Large intestine (tissue), 12 donors: ENCODE measurements around the gene LRMDA. TPM values are rescaled to one million over a fixed set of nuclear protein-coding genes. Genes with fewer than 3 reads are reported as not detected.

Experiments
- DNase-seq, 2 donors: peaks; one replicate each; pipeline versions ENCODE4 v3.0.0 to v3.0.0-alpha.2; 2013
- H3K27ac ChIP-seq: one replicate; pipeline ENCODE4 v1.5.1; 2013; ENCODE audit warnings: low read length
- H3K27me3 ChIP-seq: 2 replicates; pipeline ENCODE4 v1.6.1; 2013; ENCODE audit warnings: low read length; ENCODE audit not compliant: control insufficient read depth, insufficient read depth
- H3K36me3 ChIP-seq: 2 replicates; pipeline ENCODE4 v1.6.1; 2013; ENCODE audit warnings: low read length; ENCODE audit not compliant: control insufficient read depth, insufficient read depth
- H3K4me1 ChIP-seq: one replicate; pipeline ENCODE4 v1.6.1; 2013; ENCODE audit warnings: low read length; ENCODE audit not compliant: control insufficient read depth, insufficient read depth
- H3K4me3 ChIP-seq: one replicate; pipeline ENCODE4 v1.5.1; 2013; ENCODE audit warnings: low read length
- H3K9me3 ChIP-seq: one replicate; pipeline ENCODE4 v1.6.1; 2013; ENCODE audit warnings: mild to moderate bottlenecking, low read depth, low read length, moderate library complexity; ENCODE audit not compliant: control insufficient read depth
- WGBS: methylation state at CpG from one replicate; pipeline ENCODE4 v1.1.5; 2013; ENCODE audit warnings: low lambda C conversion rate; ENCODE audit not compliant: insufficient coverage; 5-methylcytosine and 5-hydroxymethylcytosine counted together
- long read RNA-seq, 11 donors: transcript quantifications; one replicate each; lab custom pipeline, GENCODE V29; 2026
- polyA plus RNA-seq: library from polyadenylated mRNA; unstranded; fragments of 120-200 nt; gene quantifications from one replicate; pipeline ENCODE4 v1.2.1, GENCODE V29; 2013

The LRMDA gene
- polyA plus RNA-seq, result 5.3 TPM
- long read RNA-seq, donor 1, transcript LRMDA-216 (3 exons, 393 nt), result major isoform, 7 of 7 reads
- long read RNA-seq, donor 1, partial matches to known transcripts, result 0 of 7 reads
- long read RNA-seq, donor 1, other reads (novel, unspliced or antisense), result 0 of 7 reads
- long read RNA-seq, donor 2, transcript LRMDA-216 (3 exons, 393 nt), result major isoform, 7 of 18 reads
- long read RNA-seq, donor 2, partial matches to known transcripts, result 11 of 18 reads
- long read RNA-seq, donor 2, other reads (novel, unspliced or antisense), result 0 of 18 reads
- long read RNA-seq, donor 3, result 0 reads
- long read RNA-seq, donor 4, partial matches to known transcripts, result 0 of 1 reads
- long read RNA-seq, donor 4, other reads (novel, unspliced or antisense), result 0 of 1 reads
- long read RNA-seq, donor 5, partial matches to known transcripts, result 0 of 1 reads
- long read RNA-seq, donor 5, other reads (novel, unspliced or antisense), result 0 of 1 reads
- long read RNA-seq, donor 6, transcript LRMDA-216 (3 exons, 393 nt), result major isoform, 5 of 5 reads
- long read RNA-seq, donor 6, partial matches to known transcripts, result 0 of 5 reads
- long read RNA-seq, donor 6, other reads (novel, unspliced or antisense), result 0 of 5 reads
- long read RNA-seq, donor 7, partial matches to known transcripts, result 0 of 2 reads
- long read RNA-seq, donor 7, other reads (novel, unspliced or antisense), result 0 of 2 reads
- long read RNA-seq, donor 8, transcript LRMDA-216 (3 exons, 393 nt), result major isoform, 5 of 5 reads
- long read RNA-seq, donor 8, partial matches to known transcripts, result 0 of 5 reads
- long read RNA-seq, donor 8, other reads (novel, unspliced or antisense), result 0 of 5 reads
- long read RNA-seq, donor 9, transcript LRMDA-216 (3 exons, 393 nt), result major isoform, 8 of 8 reads
- long read RNA-seq, donor 9, partial matches to known transcripts, result 0 of 8 reads
- long read RNA-seq, donor 9, other reads (novel, unspliced or antisense), result 0 of 8 reads
- long read RNA-seq, donor 10, transcript LRMDA-216 (3 exons, 393 nt), result major isoform, 7 of 7 reads
- long read RNA-seq, donor 10, partial matches to known transcripts, result 0 of 7 reads
- long read RNA-seq, donor 10, other reads (novel, unspliced or antisense), result 0 of 7 reads
- long read RNA-seq, donor 11, partial matches to known transcripts, result 0 of 3 reads
- long read RNA-seq, donor 11, other reads (novel, unspliced or antisense), result 0 of 3 reads

GRCh38 chr10:75431180-75432111 is at the start of gene LRMDA:
TSS of gene LRMDA (plus strand) at chr10:75431624.
- Histone ChIP-seq H3K4me1 (peaks cover 34% of the 10 kb centered on the region), H3K9me3 (no peaks in the 10 kb centered on the region), H3K4me3 (peak within 1 kb of the TSS; percentile 59), H3K36me3 (no peaks in the 10 kb centered on the region), H3K27me3 (no peaks in the 10 kb centered on the region), H3K27ac (peak within 1 kb of the TSS; percentile 24)
- no CpG with 5 or more reads among the region's 82 CpGs for WGBS
- peak; percentile 47 to 64 for DNase-seq

GRCh38 chr10:75386128-75386527 is 45.3 kb upstream of the LRMDA start:
- 100% methylated on average over 1 of the region's 3 CpGs for WGBS
- Histone ChIP-seq H3K4me1 (no peaks in the 10 kb centered on the region), H3K36me3 (no peaks in the 10 kb centered on the region), H3K27me3 (no peaks in the 10 kb centered on the region), H3K27ac (no peak overlapping the region), H3K9me3 (no peaks in the 10 kb centered on the region), H3K4me3 (no peak overlapping the region)
- DNase-seq, result no peak

GRCh38 chr10:75388082-75388481 is 43.3 kb upstream of the LRMDA start:
- WGBS, result no CpG with 5 or more reads among the region's 3 CpGs
- DNase-seq, result no peak
- no peaks in the 10 kb centered on the region for H3K9me3 ChIP-seq

GRCh38 chr10:75390178-75390577 is 41.2 kb upstream of the LRMDA start:
- Histone ChIP-seq H3K4me3 (no peak overlapping the region), H3K36me3 (peaks cover 3% of the 10 kb centered on the region), H3K27ac (no peak overlapping the region), H3K4me1 (peaks cover 6% of the 10 kb centered on the region), H3K27me3 (no peaks in the 10 kb centered on the region), H3K9me3 (no peaks in the 10 kb centered on the region)
- no peak for DNase-seq

More at GRCh38 chr10:75388082-75388481, 43.3 kb upstream of the LRMDA start:
- H3K4me1 ChIP-seq, result no peaks in the 10 kb centered on the region
- no peak overlapping the region for H3K4me3 ChIP-seq
- no peak overlapping the region for H3K27ac ChIP-seq
- no peaks in the 10 kb centered on the region for H3K27me3 ChIP-seq
- no peaks in the 10 kb centered on the region for H3K36me3 ChIP-seq

DNA sequence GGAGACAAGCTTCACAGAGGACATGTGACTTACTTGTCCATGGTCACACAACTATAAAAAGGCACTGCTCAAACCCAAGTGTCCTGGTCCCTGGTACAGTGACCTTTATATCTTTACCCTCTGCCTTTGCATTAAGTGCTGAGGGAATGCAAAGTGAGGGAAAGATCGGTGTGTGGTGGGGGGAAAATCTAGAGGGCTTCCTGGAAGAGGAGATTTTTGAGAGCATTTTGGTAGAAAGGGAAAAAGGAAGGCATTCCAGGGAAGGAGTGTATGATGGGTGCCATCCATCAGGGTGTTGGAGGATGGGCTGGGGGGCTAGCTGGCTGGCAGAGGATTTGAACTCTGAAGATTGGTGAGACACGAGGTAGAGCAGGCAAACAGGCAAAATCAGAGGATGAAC is 39.2 kb upstream of the LRMDA start:
- WGBS, result no CpG with 5 or more reads among the region's 2 CpGs
- no peak for DNase-seq

GRCh38 chr10:75392744-75393143 is 38.7 kb upstream of the LRMDA start:
- peaks cover 12% of the 10 kb centered on the region for H3K9me3 ChIP-seq
- H3K27me3 ChIP-seq, result peaks cover 12% of the 10 kb centered on the region
- H3K4me1 ChIP-seq, result peaks cover 6% of the 10 kb centered on the region
- H3K36me3 ChIP-seq, result peaks cover 6% of the 10 kb centered on the region
- DNase-seq, result no peak
- H3K27ac ChIP-seq, result no peak overlapping the region
- no peak overlapping the region for H3K4me3 ChIP-seq

More for the DNA sequence above, 39.2 kb upstream of the LRMDA start:
- Histone ChIP-seq H3K27me3 (peaks cover 12% of the 10 kb centered on the region), H3K9me3 (peaks cover 12% of the 10 kb centered on the region), H3K27ac (no peak overlapping the region), H3K4me3 (no peak overlapping the region), H3K36me3 (peaks cover 3% of the 10 kb centered on the region), H3K4me1 (peaks cover 6% of the 10 kb centered on the region)

GRCh38 chr10:75394221-75394620 is 37.2 kb upstream of the LRMDA start:
- peaks cover 12% of the 10 kb centered on the region for H3K27me3 ChIP-seq

GRCh38 chr10:75395066-75395931 is 36.1 kb upstream of the LRMDA start:
- peak in 1 of 2 donors; percentile 69 for DNase-seq
- WGBS, result no CpG with 5 or more reads among the region's 64 CpGs
- H3K27ac ChIP-seq, result peak overlapping the region; percentile 72
- H3K36me3 ChIP-seq, result peaks cover 23% of the 10 kb centered on the region
- peaks cover 12% of the 10 kb centered on the region for H3K27me3 ChIP-seq
- peaks cover 19% of the 10 kb centered on the region for H3K9me3 ChIP-seq
- peak overlapping the region; percentile 99 for H3K4me3 ChIP-seq
- peaks cover 9% of the 10 kb centered on the region for H3K4me1 ChIP-seq

More at GRCh38 chr10:75394221-75394620, 37.2 kb upstream of the LRMDA start:
- Histone ChIP-seq H3K4me3 (no peak overlapping the region), H3K27ac (no peak overlapping the region), H3K4me1 (peaks cover 9% of the 10 kb centered on the region), H3K36me3 (peaks cover 17% of the 10 kb centered on the region), H3K9me3 (peaks cover 19% of the 10 kb centered on the region)
- DNase-seq, result no peak
- WGBS, result no CpG with 5 or more reads among the region's 7 CpGs
